HG03520 (cell line): Measurements from ENCODE around the gene IDUA.
"Not testable (repeated sequence)": the region's sequence is repeated elsewhere in the genome, so short reads cannot be mapped to it uniquely, and the experiment has no call there.

Source experiments
- ATAC-seq: cut with Tn5 transposase; IDR thresholded peaks from one replicate; pipeline ENCODE4 v1.9.1; 2021; ENCODE audit warnings: mild to moderate bottlenecking, moderate library complexity; ENCODE audit not compliant: unreplicated experiment

IDUA gene

GRCh38 chr4:999240-999863 is 12.5 kb downstream of the IDUA start:
- ATAC-seq: not testable (repeated sequence)

GRCh38 chr4:999882-1000425 is 13.1 kb downstream of the IDUA start:
- no peak for ATAC-seq

GRCh38 chr4:1000686-1001260 is 13.9 kb downstream of the IDUA start:
- ATAC-seq: no peak

- ATAC-seq: no peak
Measured at GRCh38 chr4:1001561-1002130, 14.8 kb downstream of the IDUA start.

- no peak for ATAC-seq
Measured at GRCh38 chr4:1002131-1002630, 15.3 kb downstream of the IDUA start.

- no peak for ATAC-seq
Measured at GRCh38 chr4:1002631-1003251, 15.9 kb downstream of the IDUA start.

- no peak for ATAC-seq
Measured at GRCh38 chr4:1003271-1004070, 16.6 kb downstream of the IDUA start.

- no peak for ATAC-seq
Measured at GRCh38 chr4:1004071-1004418, 17.2 kb downstream of the IDUA start.

- no peak for ATAC-seq
Measured at GRCh38 chr4:1004557-1005485, 18.0 kb downstream of the IDUA start.

GRCh38 chr4:1006856-1007255 is 20.0 kb downstream of the IDUA start:
- ATAC-seq: no peak

- no peak for ATAC-seq
Measured at GRCh38 chr4:1008840-1009541, 22.1 kb downstream of the IDUA start.

- no peak for ATAC-seq
Measured at GRCh38 chr4:1009542-1010394, 22.9 kb downstream of the IDUA start.

GRCh38 chr4:1010395-1011021 is 23.7 kb downstream of the IDUA start:
- ATAC-seq: no peak

GRCh38 chr4:1011022-1011665 is 24.3 kb downstream of the IDUA start, which contains the start of gene FGFRL1:
Gene FGFRL1 (plus strand): TSS chr4:1011626. CDS start chr4:1012486, 860 bp downstream.
- no peak for ATAC-seq

- ATAC-seq: no peak
Measured at GRCh38 chr4:1011666-1012033, 24.8 kb downstream of the IDUA start.

GRCh38 chr4:1012034-1012739 is 25.3 kb downstream of the IDUA start:
- no peak for ATAC-seq
